HepG2 (cell line): ENCODE results near the gene AKIRIN1. TPM values are rescaled to one million over a fixed set of nuclear protein-coding genes. Genes with fewer than 3 reads are reported as not detected.

Source experiments
- BRCA1 ChIP-seq: sonication (generic); formaldehyde crosslinking; IDR thresholded peaks from 2 replicates; pipeline ENCODE4 v1.4.0; 2020; ENCODE audit warnings: missing genetic modification reagents
- CHD4 ChIP-seq: fragments of 200-600 bp; sonication (generic); IDR thresholded peaks from 2 replicates; pipeline ENCODE4 v1.7.0; 2017; ENCODE audit warnings: mild to moderate bottlenecking, low read length, borderline replicate concordance
- EZH2 ChIP-seq: conservative IDR thresholded peaks from 2 replicates; pipeline ENCODE4 v1.6.1; 2012; ENCODE audit warnings: mild to moderate bottlenecking, low read depth, low read length, moderate library complexity
- HIVEP1 ChIP-seq: sonication (generic); formaldehyde crosslinking; IDR thresholded peaks from 2 replicates; pipeline ENCODE4 v1.4.0; 2020; ENCODE audit warnings: mild to moderate bottlenecking, missing genetic modification reagents
- KDM6A ChIP-seq: IDR thresholded peaks from 2 replicates; pipeline ENCODE4 v1.6.1; 2016; ENCODE audit warnings: low read depth
- NR1H2 ChIP-seq: sonication (generic); formaldehyde crosslinking; IDR thresholded peaks from 2 replicates; pipeline ENCODE4 v1.8.1; 2022; ENCODE audit warnings: low read depth, missing genetic modification reagents, borderline replicate concordance
- NRL ChIP-seq: sonication (generic); formaldehyde crosslinking; IDR thresholded peaks from 2 replicates; pipeline ENCODE4 v1.5.0; 2020; ENCODE audit warnings: missing genetic modification reagents, mild to moderate bottlenecking, moderate library complexity, borderline replicate concordance
- RBM39 ChIP-seq: fragments of 200-400 bp; formaldehyde crosslinking; IDR thresholded peaks from one replicate; pipeline ENCODE4 v1.6.1; 2018; ENCODE audit warnings: antibody characterized with exemption, mild to moderate bottlenecking, low read depth, low read length; ENCODE audit not compliant: poor library complexity, severe bottlenecking
- RFXANK ChIP-seq: IDR thresholded peaks from 2 replicates; pipeline ENCODE4 v1.6.1; 2016
- SCMH1 ChIP-seq: sonication (generic); formaldehyde crosslinking; IDR thresholded peaks from 2 replicates; pipeline ENCODE4 v1.9.0; 2021; ENCODE audit warnings: missing genetic modification reagents, mild to moderate bottlenecking, borderline replicate concordance
- TAF1 ChIP-seq: sonication (generic); formaldehyde crosslinking; IDR thresholded peaks from 2 replicates; pipeline ENCODE4 v1.4.0; 2020; ENCODE audit warnings: missing genetic modification reagents
- TBX2 ChIP-seq: sonication (generic); formaldehyde crosslinking; IDR thresholded peaks from 2 replicates; pipeline ENCODE4 v1.5.0; 2020; ENCODE audit warnings: missing genetic modification reagents, mild to moderate bottlenecking, borderline replicate concordance
- ZBTB20 ChIP-seq: sonication (generic); formaldehyde crosslinking; IDR thresholded peaks from 2 replicates; pipeline ENCODE4 v1.8.1; 2023; ENCODE audit warnings: missing genetic modification reagents, low read depth, mild to moderate bottlenecking, borderline replicate concordance
- ZNF136 ChIP-seq: sonication (generic); formaldehyde crosslinking; IDR thresholded peaks from 2 replicates; pipeline ENCODE4 v1.8.1; 2022; ENCODE audit warnings: low read depth, mild to moderate bottlenecking, moderate library complexity, missing genetic modification reagents
- ZNF235 ChIP-seq: sonication (generic); formaldehyde crosslinking; IDR thresholded peaks from 2 replicates; pipeline ENCODE4 v1.8.1; 2023; ENCODE audit warnings: mild to moderate bottlenecking, missing genetic modification reagents, borderline replicate concordance
- ZNF337 ChIP-seq: sonication (generic); formaldehyde crosslinking; IDR thresholded peaks from 2 replicates; pipeline ENCODE4 v1.5.1; 2020; ENCODE audit warnings: missing genetic modification reagents, low read depth, mild to moderate bottlenecking, borderline replicate concordance
- ZNF367 ChIP-seq: sonication (generic); formaldehyde crosslinking; IDR thresholded peaks from 2 replicates; pipeline ENCODE4 v1.4.0; 2020; ENCODE audit warnings: missing genetic modification reagents, borderline replicate concordance
- ZNF383 ChIP-seq: sonication (generic); formaldehyde crosslinking; IDR thresholded peaks from 2 replicates; pipeline ENCODE4 v1.4.0; 2020; ENCODE audit warnings: missing genetic modification reagents, mild to moderate bottlenecking, borderline replicate concordance
- ZNF563 ChIP-seq: sonication (generic); formaldehyde crosslinking; IDR thresholded peaks from 2 replicates; pipeline ENCODE4 v1.8.0; 2022; ENCODE audit warnings: mild to moderate bottlenecking, moderate library complexity, missing genetic modification reagents
- ZNF788 ChIP-seq: sonication (generic); formaldehyde crosslinking; IDR thresholded peaks from 2 replicates; pipeline ENCODE4 v1.5.0; 2020; ENCODE audit warnings: mild to moderate bottlenecking, missing genetic modification reagents, borderline replicate concordance
- ZSCAN21 ChIP-seq: sonication (generic); formaldehyde crosslinking; IDR thresholded peaks from 2 replicates; pipeline ENCODE4 v1.8.0; 2022; ENCODE audit warnings: mild to moderate bottlenecking, missing genetic modification reagents, moderate library complexity, borderline replicate concordance
- polyA plus RNA-seq, 8 experiments: library from polyadenylated mRNA; depleted of rRNA in 3 of 8; stranded (reverse) in 7 of 8; unstranded in 1 of 8; fragments of >200 nt; fragmentation: Illumina TruSeq in 4 of 8; extraction: Trizol in 4 of 8; gene quantifications; 2 replicates each; pipeline versions ENCODE4 v1.2.1 to v1.2.3, GENCODE V29; 2011 to 2016; ENCODE audit warnings: low read depth in 4 of 8, missing spikeins in 1 of 8, mixed read lengths in 1 of 8; ENCODE audit not compliant: insufficient read depth in 1 of 8
- total RNA-seq, 5 experiments: library from RNA; depleted of rRNA; stranded (reverse); fragments of >200 nt; fragmentation: Illumina TruSeq; extraction: Trizol; gene quantifications; 2 replicates each; pipeline ENCODE4 v1.2.3, GENCODE V29; 2016; ENCODE audit warnings: low read depth in 1 of 5
- TF ChIP-seq, protein P1 (sequence below): sonication (generic); formaldehyde crosslinking; IDR thresholded peaks from 2 replicates; pipeline ENCODE4 v1.5.0; 2020; ENCODE audit warnings: missing genetic modification reagents, mild to moderate bottlenecking, borderline replicate concordance
- TF ChIP-seq, protein P2 (sequence below): sonication (generic); formaldehyde crosslinking; IDR thresholded peaks from 2 replicates; pipeline ENCODE4 v1.8.0; 2022; ENCODE audit warnings: mild to moderate bottlenecking, missing genetic modification reagents, moderate library complexity
- TF ChIP-seq, protein P3 (sequence below): IDR thresholded peaks from 2 replicates; pipeline ENCODE4 v1.6.1; 2012; ENCODE audit warnings: low read depth, low read length, improper control_type of control experiment
- TF ChIP-seq, protein P4 (sequence below): fragments of 450-650 bp; IDR thresholded peaks from 2 replicates; pipeline ENCODE4 v1.6.1; 2017; ENCODE audit warnings: mild to moderate bottlenecking

AKIRIN1 gene
- total and polyA plus RNA-seq, 2 of the 13 experiments (the other 11 are each of a cell fraction or from before 2014, with no cell fraction given), result 123 to 157 TPM

DNA sequence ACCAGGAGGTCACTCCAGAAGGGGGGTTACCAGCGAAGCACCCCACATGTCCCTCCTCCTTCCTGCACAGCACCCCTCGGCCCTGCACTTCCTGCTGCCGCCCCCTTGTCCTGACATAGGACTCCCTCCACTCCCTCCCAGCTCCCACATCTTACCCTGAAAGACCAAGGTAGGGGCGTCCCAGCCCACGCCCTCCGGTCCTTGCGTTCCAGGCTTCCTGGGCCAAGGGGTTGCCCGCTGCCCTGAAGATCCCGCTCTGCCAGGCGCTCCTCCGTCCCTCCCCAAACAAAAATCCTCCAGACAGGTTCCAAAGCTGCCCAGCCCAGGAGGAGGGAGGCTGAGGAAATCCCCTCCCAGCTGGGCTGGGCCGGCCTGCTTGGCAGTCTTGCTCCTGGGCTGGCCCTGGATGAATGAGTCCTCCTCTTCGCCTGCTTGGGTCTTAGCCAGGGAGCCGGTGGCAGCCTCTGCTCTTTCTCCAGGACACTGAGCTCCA is 49.5 kb upstream of the AKIRIN1 start, which contains the start of gene RHBDL2 (continued):
- TF ChIP-seq, protein P1, sequence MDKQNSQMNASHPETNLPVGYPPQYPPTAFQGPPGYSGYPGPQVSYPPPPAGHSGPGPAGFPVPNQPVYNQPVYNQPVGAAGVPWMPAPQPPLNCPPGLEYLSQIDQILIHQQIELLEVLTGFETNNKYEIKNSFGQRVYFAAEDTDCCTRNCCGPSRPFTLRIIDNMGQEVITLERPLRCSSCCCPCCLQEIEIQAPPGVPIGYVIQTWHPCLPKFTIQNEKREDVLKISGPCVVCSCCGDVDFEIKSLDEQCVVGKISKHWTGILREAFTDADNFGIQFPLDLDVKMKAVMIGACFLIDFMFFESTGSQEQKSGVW (CRISPR knock-in tag), result no peak
- TF ChIP-seq CHD4 (no peak), ZBTB20 (CRISPR knock-in tag) (no peak; the same call in 1 of the 2 replicates), TBX2 (CRISPR knock-in tag) (peak; percentile 50; the same call in 1 of the 2 replicates), ZNF563 (CRISPR knock-in tag) (no peak), ZNF235 (CRISPR knock-in tag) (no peak), ZNF136 (CRISPR knock-in tag) (no peak), SCMH1 (CRISPR knock-in tag) (no peak), RBM39 (no peak), ZSCAN21 (CRISPR knock-in tag) (no peak), EZH2 (no peak), ZNF367 (CRISPR knock-in tag) (no peak), ZNF788 (CRISPR knock-in tag) (peak; percentile 36; the same call in 1 of the 2 replicates), NRL (CRISPR knock-in tag) (peak; percentile 52; the same call in 1 of the 2 replicates), ZNF337 (CRISPR knock-in tag) (no peak), BRCA1 (CRISPR knock-in tag) (no peak), NR1H2 (CRISPR knock-in tag) (no peak), HIVEP1 (CRISPR knock-in tag) (0 out of 2 replicates have a peak, but pooled peaks have one; percentile 15), TAF1 (CRISPR knock-in tag) (0 out of 2 replicates have a peak, but pooled peaks have one; percentile 15), RFXANK (CRISPR knock-in tag) (no peak), ZNF383 (no peak), KDM6A (CRISPR knock-in tag) (no peak)
- TF ChIP-seq, protein P2, sequence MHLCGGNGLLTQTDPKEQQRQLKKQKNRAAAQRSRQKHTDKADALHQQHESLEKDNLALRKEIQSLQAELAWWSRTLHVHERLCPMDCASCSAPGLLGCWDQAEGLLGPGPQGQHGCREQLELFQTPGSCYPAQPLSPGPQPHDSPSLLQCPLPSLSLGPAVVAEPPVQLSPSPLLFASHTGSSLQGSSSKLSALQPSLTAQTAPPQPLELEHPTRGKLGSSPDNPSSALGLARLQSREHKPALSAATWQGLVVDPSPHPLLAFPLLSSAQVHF, result no peak
- TF ChIP-seq, protein P3, sequence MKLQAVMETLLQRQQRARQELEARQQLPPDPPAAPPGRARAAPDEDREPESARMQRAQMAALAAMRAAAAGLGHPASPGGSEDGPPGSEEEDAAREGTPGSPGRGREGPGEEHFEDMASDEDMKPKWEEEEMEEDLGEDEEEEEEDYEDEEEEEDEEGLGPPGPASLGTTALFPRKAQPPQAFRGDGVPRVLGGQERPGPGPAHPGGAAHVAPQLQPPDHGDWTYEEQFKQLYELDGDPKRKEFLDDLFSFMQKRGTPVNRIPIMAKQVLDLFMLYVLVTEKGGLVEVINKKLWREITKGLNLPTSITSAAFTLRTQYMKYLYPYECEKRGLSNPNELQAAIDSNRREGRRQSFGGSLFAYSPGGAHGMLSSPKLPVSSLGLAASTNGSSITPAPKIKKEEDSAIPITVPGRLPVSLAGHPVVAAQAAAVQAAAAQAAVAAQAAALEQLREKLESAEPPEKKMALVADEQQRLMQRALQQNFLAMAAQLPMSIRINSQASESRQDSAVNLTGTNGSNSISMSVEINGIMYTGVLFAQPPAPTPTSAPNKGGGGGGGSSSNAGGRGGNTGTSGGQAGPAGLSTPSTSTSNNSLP, result no peak
- TF ChIP-seq, protein P4, sequence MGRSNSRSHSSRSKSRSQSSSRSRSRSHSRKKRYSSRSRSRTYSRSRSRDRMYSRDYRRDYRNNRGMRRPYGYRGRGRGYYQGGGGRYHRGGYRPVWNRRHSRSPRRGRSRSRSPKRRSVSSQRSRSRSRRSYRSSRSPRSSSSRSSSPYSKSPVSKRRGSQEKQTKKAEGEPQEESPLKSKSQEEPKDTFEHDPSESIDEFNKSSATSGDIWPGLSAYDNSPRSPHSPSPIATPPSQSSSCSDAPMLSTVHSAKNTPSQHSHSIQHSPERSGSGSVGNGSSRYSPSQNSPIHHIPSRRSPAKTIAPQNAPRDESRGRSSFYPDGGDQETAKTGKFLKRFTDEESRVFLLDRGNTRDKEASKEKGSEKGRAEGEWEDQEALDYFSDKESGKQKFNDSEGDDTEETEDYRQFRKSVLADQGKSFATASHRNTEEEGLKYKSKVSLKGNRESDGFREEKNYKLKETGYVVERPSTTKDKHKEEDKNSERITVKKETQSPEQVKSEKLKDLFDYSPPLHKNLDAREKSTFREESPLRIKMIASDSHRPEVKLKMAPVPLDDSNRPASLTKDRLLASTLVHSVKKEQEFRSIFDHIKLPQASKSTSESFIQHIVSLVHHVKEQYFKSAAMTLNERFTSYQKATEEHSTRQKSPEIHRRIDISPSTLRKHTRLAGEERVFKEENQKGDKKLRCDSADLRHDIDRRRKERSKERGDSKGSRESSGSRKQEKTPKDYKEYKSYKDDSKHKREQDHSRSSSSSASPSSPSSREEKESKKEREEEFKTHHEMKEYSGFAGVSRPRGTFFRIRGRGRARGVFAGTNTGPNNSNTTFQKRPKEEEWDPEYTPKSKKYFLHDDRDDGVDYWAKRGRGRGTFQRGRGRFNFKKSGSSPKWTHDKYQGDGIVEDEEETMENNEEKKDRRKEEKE, result no peak
